GM18505 (cell line): ENCODE measurements around the gene PRKAG3.

Experiments used
- ATAC-seq: cut with Tn5 transposase; IDR thresholded peaks from one replicate; pipeline ENCODE4 v1.9.1; 2021; ENCODE audit not compliant: unreplicated experiment
- POLR2A ChIP-seq: IDR thresholded peaks from 4 replicates; pipeline ENCODE4 v1.6.1; 2011; ENCODE audit warnings: borderline replicate concordance; ENCODE audit not compliant: insufficient read depth, insufficient read length; ENCODE audit errors: extremely low read depth

The PRKAG3 gene

DNA sequence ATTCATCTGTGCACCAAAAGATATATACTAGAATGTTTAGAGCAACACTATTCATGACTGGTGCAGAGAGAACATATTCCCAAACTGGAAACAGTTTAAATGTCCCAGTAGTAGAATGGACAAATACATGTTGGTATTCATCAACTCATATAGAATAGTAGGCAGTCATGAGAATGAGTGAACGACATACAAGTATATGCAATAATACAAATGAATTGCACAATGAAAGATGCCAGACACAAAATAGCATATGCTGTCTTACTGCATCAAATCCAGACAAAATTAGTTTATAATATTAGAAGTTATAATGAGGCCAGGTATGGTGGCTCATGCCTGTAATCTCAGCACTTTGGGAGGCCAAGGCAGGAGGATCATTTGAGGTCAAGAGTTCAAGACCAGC is 8.3 kb upstream of the PRKAG3 start:
- ATAC-seq, result no peak

DNA sequence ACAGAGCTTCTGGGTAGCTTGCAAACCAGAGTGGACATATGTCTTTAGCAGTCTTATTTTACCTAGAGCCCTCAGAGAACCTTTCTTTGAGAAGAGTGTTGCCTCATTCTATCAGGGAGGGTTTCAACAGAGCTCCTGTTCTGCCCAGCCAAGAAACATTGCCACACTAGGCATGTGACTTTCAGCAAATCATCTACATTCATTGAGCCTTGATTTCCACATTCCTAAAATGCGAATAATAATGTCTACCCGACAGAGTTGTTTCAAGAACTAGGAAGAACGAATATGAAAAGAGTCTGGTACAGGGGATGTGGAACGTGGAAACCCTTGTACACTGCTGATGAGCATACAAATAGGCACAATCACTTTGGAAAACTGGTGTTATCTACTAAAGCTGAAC is 7.8 kb upstream of the PRKAG3 start:
- no peak for ATAC-seq
- TF ChIP-seq POLR2A, result no peak

More for the DNA sequence above, 8.3 kb upstream of the PRKAG3 start:
- no peak for TF ChIP-seq POLR2A

DNA sequence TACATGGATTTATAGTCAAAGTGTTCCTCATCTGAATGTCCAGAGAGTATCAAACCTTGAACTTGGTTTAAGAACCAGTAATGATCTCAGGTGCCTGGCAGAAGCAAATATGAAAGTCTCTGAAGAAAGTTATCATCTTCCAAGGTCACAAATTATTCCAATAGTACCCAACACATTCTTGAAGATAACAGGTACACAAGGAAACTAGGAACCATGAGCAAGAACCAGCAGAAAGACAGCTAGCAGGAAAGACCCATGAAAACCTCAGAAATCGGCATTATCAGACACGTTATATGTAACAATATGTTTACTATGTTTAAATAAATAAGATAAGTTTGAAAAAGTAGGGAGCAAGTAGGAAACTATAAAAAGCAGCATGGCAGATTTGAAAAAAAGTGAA is 5.9 kb upstream of the PRKAG3 start:
- no peak for TF ChIP-seq POLR2A
- no peak for ATAC-seq

DNA sequence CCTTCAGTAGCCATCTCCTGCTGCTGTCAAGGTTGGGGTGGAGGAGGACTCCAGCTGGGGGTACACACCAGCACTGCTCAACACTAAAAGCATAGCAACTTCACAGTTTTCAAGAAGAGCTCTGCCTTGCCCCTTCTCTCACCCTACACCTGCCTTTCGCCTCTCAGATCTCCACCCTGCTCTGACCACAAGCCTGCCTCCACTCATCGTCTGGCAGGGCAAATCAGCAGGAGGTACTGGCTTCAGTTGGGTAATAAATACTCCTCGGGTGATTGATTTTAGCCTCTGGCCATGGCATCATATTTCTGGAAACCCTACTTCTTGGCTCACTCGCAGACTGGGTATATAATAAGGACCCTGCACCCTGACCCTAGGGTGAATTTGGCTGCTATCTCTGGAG is 3.1 kb upstream of the PRKAG3 start:
- no peak for TF ChIP-seq POLR2A
- ATAC-seq, result no peak

DNA sequence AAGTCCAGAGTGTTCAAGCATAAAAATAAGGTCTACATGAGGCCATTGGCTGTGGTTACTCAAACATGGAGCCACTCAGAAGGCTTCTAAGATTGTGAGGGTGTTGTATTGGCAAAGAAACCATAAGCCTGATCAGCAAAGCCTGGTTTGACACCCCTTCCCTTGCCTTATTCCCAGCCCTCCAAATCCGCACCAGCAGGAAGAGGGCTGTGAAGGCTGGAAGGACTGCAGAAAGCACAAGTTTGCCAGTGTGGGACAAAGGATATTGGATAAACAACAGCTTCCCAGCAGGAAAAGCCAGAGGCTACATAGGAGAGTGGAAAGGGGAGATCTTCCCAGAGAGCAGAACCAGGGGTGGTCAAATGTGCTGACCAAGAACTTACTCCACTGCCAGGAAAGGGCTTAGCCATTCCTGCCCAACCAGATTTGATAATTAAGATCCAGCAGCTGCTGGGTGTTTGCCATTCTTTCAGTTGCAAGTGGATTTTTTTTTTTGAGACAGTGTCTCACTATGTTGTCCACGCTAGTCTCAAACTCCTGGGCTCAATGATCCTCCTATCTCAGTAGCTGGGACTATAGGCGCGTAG is 1.5 kb upstream of the PRKAG3 start:
- TF ChIP-seq POLR2A, result no peak
- ATAC-seq, result no peak

DNA sequence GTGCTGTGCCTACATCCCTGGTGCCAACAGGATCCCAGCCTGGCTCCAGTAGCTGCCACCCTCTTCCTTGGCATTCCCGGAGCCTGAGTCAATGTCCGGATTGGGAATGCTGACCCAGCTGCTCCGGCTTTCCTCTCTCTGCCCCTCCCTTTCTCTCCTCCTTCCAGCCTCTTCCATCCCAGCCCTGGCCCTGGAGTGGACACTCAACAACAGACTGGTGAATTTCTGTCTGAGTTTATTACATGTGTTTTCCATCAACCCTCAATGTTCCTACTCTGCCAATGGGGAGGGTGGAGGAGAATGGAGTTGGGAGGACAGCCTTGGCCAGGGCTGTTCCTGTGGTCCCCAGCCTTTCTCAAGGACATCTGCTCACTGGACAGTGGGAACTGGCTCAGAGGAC is 917 bp upstream of the PRKAG3 start:
- no peak for ATAC-seq
- no peak for TF ChIP-seq POLR2A

DNA sequence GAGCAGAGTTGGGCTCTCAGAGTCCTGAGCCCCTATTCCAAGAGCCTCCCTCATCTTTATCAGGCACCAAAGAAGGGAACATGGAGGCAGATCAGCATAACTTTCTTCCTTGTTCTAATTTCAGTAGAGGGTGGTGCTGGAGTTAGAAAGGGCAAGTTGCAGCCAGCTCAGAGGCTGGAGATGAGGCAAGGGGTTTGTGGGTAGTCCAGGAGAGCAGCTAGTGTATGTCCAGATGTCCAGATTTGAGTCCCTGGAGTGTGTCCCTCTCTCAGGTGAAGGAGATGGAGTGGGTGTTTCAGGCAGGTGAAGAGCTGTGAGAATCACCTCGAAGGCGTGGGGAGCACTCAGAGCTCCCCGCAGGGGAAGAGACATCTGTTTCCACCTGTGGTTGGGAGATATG is 478 bp upstream of the PRKAG3 start:
- no peak for ATAC-seq
- no peak for TF ChIP-seq POLR2A

DNA sequence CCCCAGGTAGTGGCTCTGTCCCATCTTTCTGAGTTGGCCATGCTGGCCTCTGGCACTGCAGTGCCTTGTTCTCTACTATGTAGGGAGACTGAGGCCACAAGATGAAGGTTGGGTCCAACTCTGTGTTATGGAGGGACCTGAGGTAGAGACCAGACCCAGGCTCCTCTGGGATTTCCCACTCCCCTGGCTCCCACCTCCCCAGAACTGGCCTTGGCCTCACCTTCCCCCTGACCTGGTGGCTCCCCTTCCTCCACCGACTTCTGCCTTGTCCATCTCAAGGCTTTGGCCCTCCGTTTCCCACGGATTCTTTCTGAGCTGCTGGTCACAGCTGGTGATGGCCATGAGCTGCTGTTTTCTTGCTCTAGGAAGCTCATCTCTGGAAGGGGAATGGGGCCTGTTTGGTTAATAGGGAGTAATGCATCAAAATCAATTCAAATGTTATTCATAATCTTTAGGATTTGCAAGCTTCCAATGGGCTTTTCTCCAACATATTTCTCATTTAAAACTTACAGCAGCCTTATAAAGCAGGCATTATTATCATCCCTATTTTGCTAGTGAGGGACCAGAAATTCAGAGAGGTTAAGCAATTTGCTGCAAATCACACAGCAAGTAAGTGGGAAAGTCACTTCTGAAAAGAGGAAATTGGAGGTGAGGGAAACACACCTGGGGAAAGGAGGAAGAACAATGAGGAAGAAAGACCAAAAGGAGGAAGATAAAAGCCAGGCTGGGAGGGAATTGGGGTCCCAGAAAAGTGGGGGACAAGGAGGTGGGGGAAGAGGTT is 887 bp downstream of the PRKAG3 start:
- TF ChIP-seq POLR2A, result no peak
- no peak for ATAC-seq

DNA sequence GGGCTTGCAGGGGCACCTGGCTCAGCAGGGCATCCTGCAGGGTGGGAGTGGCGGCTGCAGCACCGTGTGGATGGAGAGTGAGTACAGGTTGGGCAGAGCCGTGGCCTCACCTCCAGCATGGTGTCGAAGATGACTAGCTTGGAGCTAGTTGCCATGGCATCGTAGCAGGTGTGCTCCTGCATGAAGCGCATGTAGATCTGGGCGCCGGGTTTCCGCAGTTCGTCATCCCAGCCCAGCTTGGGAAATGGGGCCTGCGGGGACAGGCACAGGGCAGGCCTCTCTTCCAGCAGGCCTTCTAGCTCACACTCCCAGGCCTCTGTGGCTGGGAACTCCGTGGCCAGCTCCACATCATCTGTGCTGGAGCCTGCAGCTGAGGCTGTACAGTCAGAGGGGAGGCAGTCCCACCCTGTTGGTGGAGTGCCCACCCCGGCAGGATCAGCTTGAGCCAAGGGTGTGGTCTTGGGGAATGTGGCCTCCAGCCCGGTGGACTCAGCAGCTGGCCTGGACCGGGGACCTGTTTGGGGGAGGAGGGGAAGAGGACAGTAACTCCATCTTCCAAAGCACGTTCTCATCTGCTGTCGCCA is 1.6 kb downstream of the PRKAG3 start:
- TF ChIP-seq POLR2A, result no peak
- ATAC-seq, result no peak

DNA sequence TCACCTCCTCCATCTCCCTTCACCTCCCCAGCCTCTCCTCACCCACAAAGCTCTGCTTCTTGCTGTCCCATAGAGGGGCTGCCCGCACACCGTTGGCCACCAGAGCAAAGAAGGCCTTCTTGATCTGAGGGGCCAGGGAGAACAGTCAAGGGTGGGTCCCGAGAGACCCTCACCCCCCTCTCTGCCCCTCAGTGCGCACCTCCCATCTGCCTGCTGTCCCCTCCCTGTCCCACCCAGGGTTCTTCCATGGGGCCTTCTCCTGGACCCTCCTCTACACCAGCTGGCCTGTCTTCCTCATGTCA is 3.2 kb downstream of the PRKAG3 start:
- TF ChIP-seq POLR2A, result no peak
- no peak for ATAC-seq

DNA sequence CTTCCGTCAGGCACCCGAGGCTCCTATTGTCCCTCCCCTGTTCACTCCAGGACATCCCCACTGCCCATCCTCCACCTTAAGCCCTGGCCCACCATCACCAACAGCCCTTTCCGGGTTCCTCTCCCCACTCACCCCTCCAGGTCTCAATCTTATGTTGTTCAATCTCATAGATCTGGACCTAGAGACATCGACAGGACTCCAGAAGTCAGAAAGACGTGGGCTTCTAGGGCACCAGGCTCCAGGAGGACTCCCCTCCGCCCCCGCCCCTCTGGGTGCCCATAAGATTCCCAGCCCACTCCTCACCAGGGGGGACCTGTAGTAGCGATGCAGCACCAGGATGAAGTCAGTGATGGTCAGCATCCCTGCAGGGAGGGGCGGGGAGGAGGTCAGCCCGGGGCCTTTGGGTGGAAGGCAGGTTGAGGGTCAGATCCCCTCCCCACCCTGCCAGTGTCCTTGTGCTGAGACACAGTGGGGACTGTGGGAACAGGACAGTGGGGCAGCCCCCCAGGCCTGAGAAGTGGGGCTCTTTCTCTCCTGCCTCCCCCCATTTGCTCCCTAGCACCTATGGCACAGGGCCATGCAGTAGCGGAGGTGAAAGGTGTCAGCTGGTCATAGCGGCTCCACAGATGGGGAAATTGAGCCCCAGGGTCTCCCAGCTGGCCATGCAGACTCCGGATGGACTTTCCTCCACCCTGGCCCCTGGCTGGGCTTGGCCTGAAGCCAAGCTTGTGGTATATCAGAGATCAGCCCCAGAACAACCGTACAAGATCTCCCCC is 3.7 kb downstream of the PRKAG3 start:
- no peak for ATAC-seq
- no peak for TF ChIP-seq POLR2A

DNA sequence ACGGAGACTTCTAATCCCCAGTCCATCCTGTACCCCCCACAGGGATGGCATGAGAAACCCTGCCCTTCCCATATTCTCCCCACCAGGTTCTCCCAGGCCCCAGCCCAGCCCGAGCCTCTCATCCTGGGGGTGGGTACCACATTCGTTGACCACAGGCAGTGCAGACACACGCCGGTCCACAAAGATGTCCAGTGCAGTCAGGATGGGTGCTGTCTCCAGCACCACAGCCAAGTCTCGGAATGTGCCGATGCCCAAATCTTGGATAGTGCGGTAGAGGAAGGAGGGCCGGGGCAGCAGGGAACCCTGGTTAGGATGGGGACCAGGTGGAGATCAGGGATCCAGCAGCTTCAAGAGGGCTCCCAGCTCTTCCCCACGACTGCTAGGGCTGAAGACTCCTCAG is 4.8 kb downstream of the PRKAG3 start:
- no peak for ATAC-seq
- no peak for TF ChIP-seq POLR2A

DNA sequence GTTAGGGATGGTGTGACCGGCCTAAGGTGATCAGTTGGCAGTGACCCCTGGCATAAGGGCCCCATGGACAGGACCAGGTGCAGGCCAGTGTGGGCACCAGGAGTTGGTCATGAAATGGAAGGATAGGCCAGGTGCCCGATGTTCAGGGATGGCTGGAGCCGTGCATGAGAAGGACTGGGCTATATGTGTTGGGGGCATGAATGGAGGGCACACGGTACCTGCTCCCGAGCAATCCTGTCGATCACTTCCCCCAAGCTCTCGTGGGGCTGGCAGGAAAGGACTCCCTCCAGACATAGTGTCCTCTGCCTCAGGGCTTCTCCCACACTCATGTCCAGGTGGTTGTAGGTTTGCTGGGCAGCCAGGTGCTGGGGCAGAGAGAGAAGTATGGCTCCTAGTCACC is 7.6 kb downstream of the PRKAG3 start:
- TF ChIP-seq POLR2A, result no peak
- ATAC-seq, result no peak
